Stimulated activated CD4-positive, alpha-beta T cell treated with anti-CD3 and anti-CD28 coated beads, Interleukin-4, amount 100 ng/mL, for 4 hours (primary cell): Measurements from ENCODE around the gene FBF1.
A peak's percentile ranks its signal among the peaks of the same experiment; 100 is the strongest.
"Not testable (repeated sequence)": the region's sequence is repeated elsewhere in the genome, so short reads cannot be mapped to it uniquely, and the experiment has no call there.

Experiments
- DNase-seq, 2 experiments: peaks; one replicate each; pipeline ENCODE4 v3.0.0-alpha.2; 2020

FBF1 gene

GRCh38 chr17:75894049-75894733 is 46.7 kb downstream of the FBF1 start:
- no peak for DNase-seq

DNA sequence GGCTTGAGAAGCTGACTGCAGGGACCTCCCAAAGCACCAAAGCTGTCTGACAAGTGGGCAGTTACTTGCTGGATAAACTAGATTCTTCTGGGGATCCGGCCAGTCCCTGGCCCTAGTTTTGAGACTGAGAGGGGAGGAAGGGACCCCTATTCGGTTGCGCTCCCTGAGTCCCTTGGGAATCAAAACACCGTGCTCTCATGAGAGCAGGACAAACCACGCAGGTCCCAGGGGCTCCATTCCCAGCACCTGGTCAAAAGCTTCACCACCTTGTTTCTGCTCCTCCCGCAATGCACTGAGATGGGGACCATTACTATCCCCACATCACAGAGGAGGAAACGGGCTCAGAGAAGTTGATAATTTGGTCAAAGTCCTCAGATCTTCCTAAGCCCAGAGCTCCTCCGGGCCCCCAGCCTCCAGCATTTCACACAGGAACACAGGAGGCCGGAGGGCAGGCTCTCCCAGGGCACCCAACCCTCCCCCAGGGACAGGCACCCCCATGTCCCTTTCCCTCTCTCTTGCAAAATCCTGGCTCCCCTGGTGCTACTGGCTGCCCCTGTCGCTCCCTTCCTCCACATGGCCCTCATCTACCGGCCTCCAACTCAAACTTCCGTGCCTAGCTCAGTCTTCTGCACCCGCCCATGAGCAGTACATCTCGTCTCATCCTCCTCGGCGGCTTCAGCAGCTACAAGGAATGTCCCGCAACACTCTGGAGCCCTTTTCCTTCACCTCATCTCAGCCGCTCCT is 47.4 kb downstream of the FBF1 start:
- no peak for DNase-seq

DNA sequence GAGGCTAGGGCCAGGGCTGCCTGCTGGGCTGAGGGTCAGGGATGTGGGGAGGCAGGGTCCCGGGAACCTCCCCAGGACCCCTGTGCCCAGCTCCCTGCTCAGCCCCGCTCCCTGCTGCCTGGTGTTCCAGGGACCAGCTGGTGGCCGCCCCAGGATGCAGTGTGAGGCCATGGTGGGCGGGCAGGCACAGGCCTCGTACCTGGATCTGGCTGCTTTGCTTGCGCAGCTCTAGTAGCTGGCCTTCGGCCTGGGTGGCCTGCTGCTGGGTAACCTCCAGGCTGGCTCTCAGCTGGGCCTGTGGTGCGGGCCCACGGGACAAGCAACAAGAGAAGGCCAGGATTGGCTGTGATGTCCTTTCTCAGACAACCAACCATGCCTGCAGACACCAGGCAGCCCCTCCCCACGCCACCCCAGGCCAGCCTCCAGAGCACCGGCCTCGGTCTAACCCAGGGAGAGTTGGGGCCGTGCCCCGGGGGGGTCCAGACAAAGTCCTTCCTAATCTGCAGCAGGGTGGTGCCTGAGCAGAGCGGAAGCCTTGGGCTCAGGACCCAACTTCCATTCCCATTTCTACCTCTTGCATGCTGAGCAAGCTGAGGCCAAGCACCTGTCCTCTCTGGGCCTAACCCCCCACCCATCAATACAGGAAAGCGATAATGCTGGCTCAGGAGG is 48.2 kb downstream of the FBF1 start:
- no peak for DNase-seq

- no peak for DNase-seq
These were observed 49.0 kb downstream of the FBF1 start for GRCh38 chr17:75891605-75892555.

GRCh38 chr17:75891022-75891604 is 49.7 kb downstream of the FBF1 start:
- DNase-seq = no peak

DNA sequence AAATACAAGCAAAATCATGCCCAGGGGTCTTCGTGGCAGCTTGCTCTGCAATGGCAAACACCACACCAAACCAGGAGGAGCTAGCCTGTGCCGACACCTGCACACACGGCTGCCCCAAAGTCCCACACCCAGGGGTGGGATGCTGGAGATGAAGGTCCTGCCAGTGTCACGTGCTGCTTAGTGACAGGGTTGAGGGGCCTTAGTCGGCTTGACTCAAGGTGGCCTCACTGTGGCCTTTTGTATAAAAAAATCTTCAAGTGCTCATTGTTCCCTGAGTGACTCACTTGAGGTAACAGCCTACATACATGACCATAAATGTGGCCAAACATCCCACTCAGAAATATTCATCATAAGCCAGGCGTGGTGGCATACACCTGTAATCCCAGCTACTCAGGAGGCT is 51.4 kb downstream of the FBF1 start:
- no peak for DNase-seq

GRCh38 chr17:75888484-75888883 is 52.4 kb downstream of the FBF1 start:
- no peak for DNase-seq

DNA sequence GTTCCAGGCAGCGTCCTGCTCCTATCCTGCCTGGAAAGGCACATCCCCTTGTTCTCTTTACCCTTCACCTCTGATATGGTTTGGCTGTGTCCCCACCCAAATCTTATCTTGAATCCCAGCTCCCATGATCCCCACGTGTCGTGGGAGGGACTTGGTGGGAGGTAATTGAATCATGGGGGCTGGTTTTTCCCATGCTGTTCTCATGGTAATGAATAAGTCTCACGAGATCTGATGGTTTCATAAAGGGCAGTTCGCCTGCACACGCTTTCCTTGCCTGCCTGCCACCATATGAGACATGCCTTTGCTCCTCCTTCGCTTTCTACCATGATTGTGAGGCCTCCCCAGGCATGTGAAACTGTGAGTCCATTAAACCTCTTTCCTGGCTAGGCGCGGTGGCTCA is 55.0 kb downstream of the FBF1 start:
- not testable (repeated sequence) for DNase-seq

DNA sequence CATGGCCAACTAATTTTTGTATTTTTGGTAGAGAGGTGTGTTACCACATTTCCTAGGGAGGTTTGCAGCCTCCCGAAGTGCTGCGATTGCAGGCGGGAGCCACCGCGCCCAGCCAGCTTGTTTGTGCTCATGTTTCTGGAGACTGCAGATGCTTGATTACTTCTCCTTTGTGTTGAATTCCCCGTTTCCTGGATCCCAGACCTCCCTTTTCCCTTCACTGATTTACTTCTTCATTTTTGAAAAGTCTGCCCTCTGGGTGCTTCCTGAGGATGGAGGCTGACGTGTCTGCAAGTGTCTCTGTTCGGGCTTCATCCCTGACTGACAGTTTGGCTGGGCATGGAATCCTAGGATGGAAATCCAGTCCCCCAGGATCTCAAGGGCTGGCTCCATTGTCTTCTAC is 55.4 kb downstream of the FBF1 start:
- DNase-seq = no peak

DNA sequence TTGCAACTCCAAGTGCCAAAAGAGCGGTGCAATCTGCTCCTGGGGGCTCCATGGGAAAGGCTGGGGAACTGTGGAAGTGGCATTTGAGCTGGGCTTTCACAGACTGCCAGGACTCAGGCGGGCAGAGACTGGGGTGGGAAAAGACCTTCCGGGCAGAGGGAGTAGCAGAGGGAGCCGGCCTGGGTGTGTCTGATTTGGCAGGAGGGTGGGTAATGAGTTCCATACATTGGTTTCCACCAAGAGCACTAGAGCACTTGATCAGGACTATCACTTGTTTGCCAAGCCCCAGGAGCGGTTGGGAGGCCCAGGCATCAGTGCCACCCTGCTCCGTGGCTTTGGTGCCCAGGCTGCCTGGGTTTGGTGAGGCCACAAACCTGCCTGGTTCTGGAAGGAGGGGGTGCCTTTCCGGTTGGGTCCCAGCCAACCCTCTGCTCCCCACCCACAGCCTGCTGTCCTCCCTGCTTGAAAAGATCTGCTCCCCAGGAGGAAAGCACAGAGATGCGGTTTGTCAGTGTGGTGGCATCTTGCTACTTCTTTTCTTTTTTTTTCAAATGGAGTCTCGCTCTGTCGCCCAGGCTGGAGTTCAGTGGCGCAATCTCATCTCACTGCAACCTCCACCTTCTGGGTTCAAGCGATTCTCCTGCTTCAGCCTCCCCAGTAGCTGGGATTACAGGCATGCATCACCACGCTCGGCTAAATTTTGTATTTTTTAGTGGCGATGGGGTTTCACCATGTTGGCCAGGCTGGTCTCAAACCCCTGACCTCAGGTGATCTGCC is 59.0 kb downstream of the FBF1 start:
- no peak for DNase-seq

DNA sequence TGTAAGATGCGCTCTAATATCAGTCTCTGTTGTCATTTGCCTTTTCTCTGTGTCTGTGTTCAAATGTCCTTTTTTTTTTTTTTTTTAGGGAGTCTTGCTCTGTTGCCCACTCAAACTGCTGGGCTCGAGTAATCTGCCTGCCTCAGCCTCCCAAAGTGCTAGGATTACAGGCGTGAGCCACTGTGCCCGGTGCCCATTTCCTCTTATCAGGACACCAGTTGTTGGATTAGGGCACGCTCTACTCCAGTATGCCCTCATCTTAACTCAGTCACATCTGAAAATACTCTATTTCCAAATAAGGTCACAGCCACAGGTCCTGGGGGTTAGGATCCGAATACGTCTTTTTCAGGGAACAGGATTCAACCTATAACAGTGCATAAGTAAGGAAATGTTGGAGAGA is 60.6 kb downstream of the FBF1 start:
- no peak for DNase-seq

- DNase-seq = no peak
These were observed 62.5 kb downstream of the FBF1 start, which contains the start of gene TRIM47 for GRCh38 chr17:75878174-75878998. Gene TRIM47 (minus strand): TSS chr17:75878581. CDS start chr17:75878548, 33 bp downstream.

- DNase-seq = peak; percentile 63 to 69
These were observed 63.1 kb downstream of the FBF1 start for GRCh38 chr17:75877752-75878173.

- peak; percentile 27 to 39 for DNase-seq
These were observed 63.7 kb downstream of the FBF1 start for GRCh38 chr17:75876938-75877751.

GRCh38 chr17:75876190-75876937 is 64.5 kb downstream of the FBF1 start:
- DNase-seq = peak; percentile 55 to 76

- no peak for DNase-seq
These were observed 65.0 kb downstream of the FBF1 start for GRCh38 chr17:75875940-75876189.

GRCh38 chr17:75875182-75875939 is 65.5 kb downstream of the FBF1 start:
- DNase-seq = no peak
